ENCODE results near the gene EFL1. TPM values are rescaled to one million over a fixed set of nuclear protein-coding genes. Genes with fewer than 3 reads are reported as not detected.

Gene EFL1
- total and polyA plus RNA-seq, 2 donors (not counting 3 experiments of a cell fraction or from before 2014, with no cell fraction given): 6.6 to 21.9 TPM

- POLR2A ChIA-PET: no interaction called here
- no peak overlapping the region for H3K9ac ChIP-seq (replicated peaks; ENCODE audit: extremely low read depth, insufficient read depth, low read length)
- TF ChIP-seq MAX (IDR thresholded peaks at IDR 0.05; ENCODE audit: insufficient read depth, insufficient read length) (no peak), EZH2 (IDR thresholded peaks at IDR 0.05; ENCODE audit: borderline replicate concordance, low read depth, low read length, severe bottlenecking) (no peak), POLR2AphosphoS5 (IDR thresholded peaks at IDR 0.05; ENCODE audit: insufficient read depth, low read depth, low read length) (no peak), JUN (IDR thresholded peaks at IDR 0.05; ENCODE audit: borderline replicate concordance, insufficient read depth, insufficient read length, low read depth) (no peak), GATA2 (IDR thresholded peaks at IDR 0.05; ENCODE audit: insufficient read depth, insufficient read length, low read depth, low read length) (no peak), MYC (IDR thresholded peaks at IDR 0.05; ENCODE audit: low read depth, low read length) (no peak), FOS (IDR thresholded peaks at IDR 0.05; ENCODE audit: borderline replicate concordance, insufficient read depth, low read length) (no peak), POLR2A (IDR thresholded peaks at IDR 0.05; ENCODE audit: low read depth, low read length) (no peak)
- TF ChIP-seq, protein P1, sequence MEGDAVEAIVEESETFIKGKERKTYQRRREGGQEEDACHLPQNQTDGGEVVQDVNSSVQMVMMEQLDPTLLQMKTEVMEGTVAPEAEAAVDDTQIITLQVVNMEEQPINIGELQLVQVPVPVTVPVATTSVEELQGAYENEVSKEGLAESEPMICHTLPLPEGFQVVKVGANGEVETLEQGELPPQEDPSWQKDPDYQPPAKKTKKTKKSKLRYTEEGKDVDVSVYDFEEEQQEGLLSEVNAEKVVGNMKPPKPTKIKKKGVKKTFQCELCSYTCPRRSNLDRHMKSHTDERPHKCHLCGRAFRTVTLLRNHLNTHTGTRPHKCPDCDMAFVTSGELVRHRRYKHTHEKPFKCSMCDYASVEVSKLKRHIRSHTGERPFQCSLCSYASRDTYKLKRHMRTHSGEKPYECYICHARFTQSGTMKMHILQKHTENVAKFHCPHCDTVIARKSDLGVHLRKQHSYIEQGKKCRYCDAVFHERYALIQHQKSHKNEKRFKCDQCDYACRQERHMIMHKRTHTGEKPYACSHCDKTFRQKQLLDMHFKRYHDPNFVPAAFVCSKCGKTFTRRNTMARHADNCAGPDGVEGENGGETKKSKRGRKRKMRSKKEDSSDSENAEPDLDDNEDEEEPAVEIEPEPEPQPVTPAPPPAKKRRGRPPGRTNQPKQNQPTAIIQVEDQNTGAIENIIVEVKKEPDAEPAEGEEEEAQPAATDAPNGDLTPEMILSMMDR (IDR thresholded peaks at IDR 0.05; ENCODE audit: extremely low read depth in 1 of 2, insufficient read depth in 1 of 2, low read depth in 1 of 2, low read length in 2 of 2): no peak
Observed at GRCh38 chr15:82110144-82110543, 152.4 kb downstream of the EFL1 start.

More at GRCh38 chr15:82110144-82110543, 152.4 kb downstream of the EFL1 start:
- DNase-seq (ENCODE audit: low read depth, low spot score) (no peak), FAIRE-seq (no peak)
- Histone ChIP-seq H3K4me2 (ENCODE audit: insufficient read depth, low read length) (no peak overlapping the region), H3K9me3 (replicated peaks; ENCODE audit: control insufficient read depth, insufficient read depth, low read length) (no peaks in the 10 kb centered on the region), H3K27ac (ENCODE audit: insufficient read depth, low read depth, low read length) (no peak overlapping the region), H3K9me1 (replicated peaks; ENCODE audit: control insufficient read depth, extremely low read depth, insufficient read depth, low read length) (no peaks in the 10 kb centered on the region), H4K20me1 (replicated peaks; ENCODE audit: control insufficient read depth, extremely low read depth, insufficient read depth, low read length) (no peaks in the 10 kb centered on the region), H3K79me2 (ENCODE audit: control insufficient read depth, insufficient read depth, low read length) (no peaks in the 10 kb centered on the region), H3K4me3 (replicated peaks in 1 of 3; ENCODE audit: insufficient read depth in 1 of 3, low read depth in 1 of 3, low read length in 3 of 3) (no peak overlapping the region), H3K4me1 (ENCODE audit: control insufficient read depth, extremely low read depth, insufficient read depth, low read length) (no peaks in the 10 kb centered on the region), H2AFZ (ENCODE audit: low read depth, low read length) (no peak overlapping the region), H3K27me3 (ENCODE audit: control insufficient read depth in 2 of 2, insufficient read depth in 2 of 2, low read length in 2 of 2) (no peaks in the 10 kb centered on the region), H3K36me3 (ENCODE audit: control insufficient read depth in 2 of 2, extremely low read depth in 1 of 2, insufficient read depth in 2 of 2, low read length in 2 of 2) (no peaks in the 10 kb centered on the region)
- dilution Hi-C loops (cut with MboI; ENCODE audit: extremely low pct_ligation_motif_present, low sequenced_read_pairs) (no loop called here), intact Hi-C loops (cut with micrococcal nuclease) (no loop called here)
- CTCF ChIA-PET: interaction anchor here (2.7 to 5.6 kb wide), 4 partner anchors 12 to 88 kb away, joined by 49 to 91 read pairs (median 62); no protein-coding TSS in a partner anchor
- no TSS peak for BruUV-seq (replicated peaks)

Data from endothelial cell of umbilical vein (primary cell).